ENCODE results near the gene ANXA1. TPM values are rescaled to one million over a fixed set of nuclear protein-coding genes. Genes with fewer than 3 reads are reported as not detected.

The ANXA1 gene
- 691 and 1,333 TPM in 2 replicates for total RNA-seq

GRCh38 chr9:73151653-73152542 is at the start of gene ANXA1:
TSS of gene ANXA1 (plus strand) at chr9:73151865. CDS start at chr9:73158536, 6,671 bp downstream.

Other genes with a start within 250 kb of the ANXA1 start
- gene ALDH1A1, start 198.8 kb upstream of the ANXA1 start, total RNA-seq, result 10.8 and 17.9 TPM in 2 replicates